NB4 (cell line): ENCODE measurements around the gene ACOT11.

ENCODE experiments used
- CTCF ChIP-seq: IDR thresholded peaks from one replicate; pipeline ENCODE4 v1.5.1; 2012; ENCODE audit warnings: low read depth, low read length
- POLR2A ChIP-seq: IDR thresholded peaks from 2 replicates; pipeline ENCODE4 v1.6.1; 2011; ENCODE audit warnings: mild to moderate bottlenecking; ENCODE audit not compliant: insufficient read length; ENCODE audit errors: extremely low read depth

- TF ChIP-seq POLR2A: no peak
- TF ChIP-seq CTCF: no peak
Measured at GRCh38 chr1:54548389-54549044, 489 bp downstream of the ACOT11 start.
